ENCODE measurements around the gene AQP1. TPM values are rescaled to one million over a fixed set of nuclear protein-coding genes. Genes with fewer than 3 reads are reported as not detected.

Gene AQP1
- total and polyA plus RNA-seq, 10 of the 15 experiments (the other 5 are each of a cell fraction or from before 2014, with no cell fraction given), result 0.03 to 0.64 TPM; not detected in 8

DNA sequence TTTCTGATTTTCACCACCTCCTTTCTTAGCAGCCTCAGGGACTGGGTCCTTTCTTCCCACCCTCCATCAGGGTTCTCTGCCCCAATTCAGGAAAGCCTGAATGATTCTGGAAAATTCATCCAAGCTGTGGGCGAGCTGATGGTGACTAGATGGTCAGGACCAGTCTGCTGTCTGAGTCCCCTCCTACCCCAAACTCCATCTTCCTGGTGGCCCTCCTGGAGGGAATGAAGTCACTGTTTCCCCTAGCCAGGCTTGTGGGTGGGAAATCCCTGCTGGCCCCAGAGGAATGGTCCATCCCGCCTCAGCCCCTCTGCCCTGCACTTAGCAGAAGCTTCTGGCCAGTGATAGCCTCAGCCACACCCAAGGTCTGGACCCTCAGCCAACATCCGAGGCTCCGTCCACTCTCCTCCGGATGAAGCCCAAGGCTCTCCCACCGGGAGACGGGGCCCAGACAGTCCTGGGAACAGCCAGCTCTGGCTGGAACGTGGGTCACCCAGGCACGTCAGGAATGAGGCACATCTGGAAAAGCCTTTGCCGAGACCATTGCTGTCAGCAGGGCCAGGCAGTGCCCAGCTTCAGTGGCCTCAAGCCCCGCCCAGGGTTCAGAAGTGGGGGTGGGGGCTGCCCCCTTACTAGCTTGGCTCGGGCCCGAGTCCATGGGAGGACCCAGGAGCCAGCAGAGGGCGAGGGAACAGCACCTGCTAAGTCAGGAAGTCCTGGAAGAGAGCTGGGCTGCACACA lies 4.0 kb upstream of the AQP1 start:
- ChIA-PET SMC1A (ENCODE audit: uncharacterized antibody, unreplicated experiment) (no interaction called here), CTCF (interaction anchor here (1.1 to 1.5 kb wide), 3 partner anchors 106 to 160 kb away, joined by 3 to 7 read pairs (median 3); no protein-coding TSS in a partner anchor), POLR2A (no interaction called here), RAD21 (ENCODE audit: unreplicated experiment) (interaction anchor here (1.3 kb wide), 1 partner anchor 108 kb away, joined by 3 read pairs; no protein-coding TSS in a partner anchor)
- FAIRE-seq, result no peak
- no peaks in the 10 kb centered on the region for H3K79me2 ChIP-seq (ENCODE audit: control insufficient read depth, insufficient read depth, low read length)
- no peaks in the 10 kb centered on the region for H3K36me3 ChIP-seq (ENCODE audit: control insufficient read depth in 2 of 2, insufficient read depth in 2 of 2, low read length in 1 of 2)
- no peaks in the 10 kb centered on the region for H3K4me1 ChIP-seq (ENCODE audit: control insufficient read depth, insufficient read depth, low read length)
- H3K4me3 ChIP-seq, result no peak overlapping the region
- no peak overlapping the region for H3K9ac ChIP-seq (ENCODE audit: control insufficient read depth, insufficient read depth, low read length)
- no peaks in the 10 kb centered on the region for H3K27me3 ChIP-seq (replicated peaks in 1 of 2; ENCODE audit: control insufficient read depth in 2 of 2, insufficient read depth in 2 of 2, low read length in 1 of 2)
- in situ Hi-C loops (cut with MboI), result no loop called here
- no peaks in the 10 kb centered on the region for H4K20me1 ChIP-seq (ENCODE audit: control insufficient read depth, insufficient read depth)
- H3K27ac ChIP-seq (ENCODE audit: control insufficient read depth, insufficient read depth), result no peak overlapping the region
- no peak; the same call in 2 of the 3 replicates for ATAC-seq
- intact Hi-C loops (cut with micrococcal nuclease; ENCODE audit: unreplicated experiment), result no loop called here
- WGBS (ENCODE audit: insufficient coverage, insufficient replicate concordance, low lambda C conversion rate, missing lambda C conversion rate), result 20% methylated on average over 13 of the region's 14 CpGs
- H3K9me3 ChIP-seq (replicated peaks; ENCODE audit: control insufficient read depth, insufficient read depth, low read length), result no peaks in the 10 kb centered on the region
- H2AFZ ChIP-seq (ENCODE audit: control insufficient read depth, low read depth, low read length), result no peak overlapping the region
- no TSS peak for BruUV-seq (replicated peaks)
- DNase-seq (ENCODE audit: low read depth, low spot score), result no peak
- H3K4me2 ChIP-seq (ENCODE audit: control insufficient read depth, insufficient read depth), result no peak overlapping the region
- no peak for TF ChIP-seq SUPT20H (IDR thresholded peaks at IDR 0.05; ENCODE audit: borderline replicate concordance, control insufficient read depth, low read depth, low read length)
- no peak for TF ChIP-seq RAD21 (IDR thresholded peaks at IDR 0.05; ENCODE audit: insufficient read depth, low read depth, low read length)
- TF ChIP-seq MTA2 (IDR thresholded peaks at IDR 0.05; ENCODE audit: low read depth), result no peak
- no peak for TF ChIP-seq PML (IDR thresholded peaks at IDR 0.05; ENCODE audit: low read length)
- TF ChIP-seq E2F4 (IDR thresholded peaks at IDR 0.05; ENCODE audit: low read depth, low read length), result no peak
- TF ChIP-seq ESRRA (IDR thresholded peaks at IDR 0.05; ENCODE audit: low read length), result no peak
- no peak for TF ChIP-seq CHD2 (IDR thresholded peaks at IDR 0.05; ENCODE audit: borderline replicate concordance, low read depth, low read length)
- no peak for TF ChIP-seq SRF (IDR thresholded peaks at IDR 0.05; ENCODE audit: low read depth in 2 of 2, low read length in 2 of 2)
- no peak for TF ChIP-seq NFXL1 (IDR thresholded peaks at IDR 0.05; ENCODE audit: borderline replicate concordance)
- no peak for TF ChIP-seq MTA3 (IDR thresholded peaks at IDR 0.05; ENCODE audit: borderline replicate concordance, low read length)
- no peak for TF ChIP-seq RAD51 (IDR thresholded peaks at IDR 0.05)
- no peak for TF ChIP-seq STAT1 (conservative IDR thresholded peaks at IDR 0.05)
- no peak for TF ChIP-seq ZBTB11 (CRISPR knock-in tag; IDR thresholded peaks at IDR 0.05)
- no peak for TF ChIP-seq POU2F2 (IDR thresholded peaks at IDR 0.05; ENCODE audit: borderline replicate concordance, low read depth, low read length)
- no peak for TF ChIP-seq RELA (IDR thresholded peaks at IDR 0.05; ENCODE audit: borderline replicate concordance, partially characterized antibody)
- no peak for TF ChIP-seq BCLAF1 (IDR thresholded peaks at IDR 0.05)
- no peak for TF ChIP-seq RFX5 (IDR thresholded peaks at IDR 0.05; ENCODE audit: low read depth, low read length)
- no peak for TF ChIP-seq CBX5 (IDR thresholded peaks at IDR 0.05; ENCODE audit: low read depth)
